ENCODE measurements around the gene DLK1. TPM values are rescaled to one million over a fixed set of nuclear protein-coding genes. Genes with fewer than 3 reads are reported as not detected.

The DLK1 gene
- total and polyA plus RNA-seq, 7 donors: 0.36 to 1.2 (median 0.46) TPM; not detected in 4

- peaks cover 0 to 10% (median 0%) of the 10 kb centered on the region in 4 donors for H3K4me1 ChIP-seq
- DNase-seq: no peak
- H3K9me3 ChIP-seq: no peaks in the 10 kb centered on the region
- no peaks in the 10 kb centered on the region for H3K27me3 ChIP-seq
- no peak overlapping the region for H3K27ac ChIP-seq
- intact Hi-C loops (cut with DNase I): no loop called here
- H3K36me3 ChIP-seq: no peaks in the 10 kb centered on the region
- WGBS, 2 donors: 78 to 83% methylated on average over 16 of the region's 16 CpGs
- H3K4me3 ChIP-seq: no peak overlapping the region
- TF ChIP-seq CTCF (IDR thresholded peaks at IDR 0.05) (no peak), POLR2AphosphoS5 (IDR thresholded peaks at IDR 0.05) (no peak), POLR2A (IDR thresholded peaks at IDR 0.05) (no peak), EP300 (IDR thresholded peaks at IDR 0.05) (no peak)
Measured at GRCh38 chr14:100698666-100699448, 27.8 kb upstream of the DLK1 start.

- no peak overlapping the region for H3K4me3 ChIP-seq
- TF ChIP-seq CTCF (IDR thresholded peaks at IDR 0.05) (no peak), POLR2AphosphoS5 (IDR thresholded peaks at IDR 0.05) (no peak), POLR2A (IDR thresholded peaks at IDR 0.05) (no peak), EP300 (IDR thresholded peaks at IDR 0.05) (no peak)
- DNase-seq: no peak
- 80 to 86% methylated on average over 6 of the region's 6 CpGs for WGBS, 2 donors
- H3K4me1 ChIP-seq: peaks cover 0 to 6% (median 0%) of the 10 kb centered on the region in 4 donors
- intact Hi-C loops (cut with DNase I): loop anchor here (10.0 kb wide), 1 partner anchor 663 kb away; no protein-coding TSS in a partner anchor
- H3K27ac ChIP-seq: no peak overlapping the region
- no peaks in the 10 kb centered on the region for H3K36me3 ChIP-seq
- no peaks in the 10 kb centered on the region for H3K9me3 ChIP-seq
- H3K27me3 ChIP-seq: no peaks in the 10 kb centered on the region
Measured at GRCh38 chr14:100701314-100701713, 25.4 kb upstream of the DLK1 start.

GRCh38 chr14:100702590-100702989, 24.1 kb upstream of the DLK1 start:
- 81 to 85% methylated on average over 8 of the region's 8 CpGs for WGBS, 2 donors

GRCh38 chr14:100703386-100704220, 23.1 kb upstream of the DLK1 start:
- no peaks in the 10 kb centered on the region for H3K27me3 ChIP-seq
- TF ChIP-seq POLR2A (IDR thresholded peaks at IDR 0.05): no peak
- no peak for TF ChIP-seq POLR2AphosphoS5 (IDR thresholded peaks at IDR 0.05)
- no peak for TF ChIP-seq CTCF (IDR thresholded peaks at IDR 0.05)
- TF ChIP-seq EP300 (IDR thresholded peaks at IDR 0.05): no peak
- no peaks in the 10 kb centered on the region for H3K36me3 ChIP-seq
- 69 to 84% methylated on average over 24 of the region's 24 CpGs for WGBS, 2 donors
- no peak overlapping the region for H3K4me3 ChIP-seq
- no peak for DNase-seq
- peaks cover 0 to 7% (median 5%) of the 10 kb centered on the region in 4 donors for H3K4me1 ChIP-seq
- intact Hi-C loops (cut with DNase I): loop anchor here (10.0 kb wide), 1 partner anchor 661 kb away; no protein-coding TSS in a partner anchor
- no peak overlapping the region for H3K27ac ChIP-seq
- no peaks in the 10 kb centered on the region for H3K9me3 ChIP-seq

More at GRCh38 chr14:100702590-100702989, 24.1 kb upstream of the DLK1 start:
- TF ChIP-seq POLR2A (IDR thresholded peaks at IDR 0.05): no peak
- no peak for TF ChIP-seq EP300 (IDR thresholded peaks at IDR 0.05)
- no peak for TF ChIP-seq POLR2AphosphoS5 (IDR thresholded peaks at IDR 0.05)
- Histone ChIP-seq H3K9me3 (no peaks in the 10 kb centered on the region), H3K4me1 (no peaks in the 10 kb centered on the region), H3K27me3 (no peaks in the 10 kb centered on the region), H3K4me3 (no peak overlapping the region), H3K36me3 (no peaks in the 10 kb centered on the region), H3K27ac (no peak overlapping the region)
- intact Hi-C loops (cut with DNase I): loop anchor here (10.0 kb wide), 1 partner anchor 662 kb away; no protein-coding TSS in a partner anchor
- DNase-seq: no peak

GRCh38 chr14:100706200-100706599, 20.5 kb upstream of the DLK1 start:
- intact Hi-C loops (cut with DNase I): loop anchor here (10.0 kb wide), 1 partner anchor 659 kb away; no protein-coding TSS in a partner anchor
- H3K4me1 ChIP-seq: peaks cover 0 to 20% (median 19%) of the 10 kb centered on the region in 4 donors
- H3K27me3 ChIP-seq: no peaks in the 10 kb centered on the region
- TF ChIP-seq POLR2AphosphoS5 (IDR thresholded peaks at IDR 0.05) (no peak), EP300 (IDR thresholded peaks at IDR 0.05) (no peak), CTCF (IDR thresholded peaks at IDR 0.05) (no peak), POLR2A (IDR thresholded peaks at IDR 0.05) (no peak)
- 86 to 88% methylated on average over 13 of the region's 13 CpGs for WGBS, 2 donors
- DNase-seq: no peak
- H3K36me3 ChIP-seq: no peaks in the 10 kb centered on the region
- no peaks in the 10 kb centered on the region for H3K9me3 ChIP-seq
- no peak overlapping the region for H3K27ac ChIP-seq
- H3K4me3 ChIP-seq: no peak overlapping the region

All from sigmoid colon (tissue), 7 donors.